Retinal pigment epithelial cell (primary cell): ENCODE measurements around the gene HNRNPH2.

ENCODE experiments used
- DNase-seq: peaks from one replicate; pipeline ENCODE4 v3.0.0-alpha.2; 2010; ENCODE audit warnings: low read depth
- H3K4me3 ChIP-seq: 2 replicates; pipeline ENCODE4 v1.5.1; 2011; ENCODE audit warnings: mild to moderate bottlenecking, low read length, control low read depth, moderate library complexity
- TF ChIP-seq, protein P1 (sequence below): conservative IDR thresholded peaks from 2 replicates; pipeline ENCODE4 v1.5.1; 2011; ENCODE audit warnings: low read depth, low read length, control low read depth, inconsistent platforms

HNRNPH2 gene

DNA sequence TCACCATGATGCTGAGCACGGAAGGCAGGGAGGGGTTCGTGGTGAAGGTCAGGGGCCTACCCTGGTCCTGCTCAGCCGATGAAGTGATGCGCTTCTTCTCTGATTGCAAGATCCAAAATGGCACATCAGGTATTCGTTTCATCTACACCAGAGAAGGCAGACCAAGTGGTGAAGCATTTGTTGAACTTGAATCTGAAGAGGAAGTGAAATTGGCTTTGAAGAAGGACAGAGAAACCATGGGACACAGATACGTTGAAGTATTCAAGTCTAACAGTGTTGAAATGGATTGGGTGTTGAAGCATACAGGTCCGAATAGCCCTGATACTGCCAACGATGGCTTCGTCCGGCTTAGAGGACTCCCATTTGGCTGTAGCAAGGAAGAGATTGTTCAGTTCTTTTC, 4.0 kb downstream of the HNRNPH2 start:
- no peak for DNase-seq
- no peak overlapping the region for H3K4me3 ChIP-seq
- TF ChIP-seq, protein P1, sequence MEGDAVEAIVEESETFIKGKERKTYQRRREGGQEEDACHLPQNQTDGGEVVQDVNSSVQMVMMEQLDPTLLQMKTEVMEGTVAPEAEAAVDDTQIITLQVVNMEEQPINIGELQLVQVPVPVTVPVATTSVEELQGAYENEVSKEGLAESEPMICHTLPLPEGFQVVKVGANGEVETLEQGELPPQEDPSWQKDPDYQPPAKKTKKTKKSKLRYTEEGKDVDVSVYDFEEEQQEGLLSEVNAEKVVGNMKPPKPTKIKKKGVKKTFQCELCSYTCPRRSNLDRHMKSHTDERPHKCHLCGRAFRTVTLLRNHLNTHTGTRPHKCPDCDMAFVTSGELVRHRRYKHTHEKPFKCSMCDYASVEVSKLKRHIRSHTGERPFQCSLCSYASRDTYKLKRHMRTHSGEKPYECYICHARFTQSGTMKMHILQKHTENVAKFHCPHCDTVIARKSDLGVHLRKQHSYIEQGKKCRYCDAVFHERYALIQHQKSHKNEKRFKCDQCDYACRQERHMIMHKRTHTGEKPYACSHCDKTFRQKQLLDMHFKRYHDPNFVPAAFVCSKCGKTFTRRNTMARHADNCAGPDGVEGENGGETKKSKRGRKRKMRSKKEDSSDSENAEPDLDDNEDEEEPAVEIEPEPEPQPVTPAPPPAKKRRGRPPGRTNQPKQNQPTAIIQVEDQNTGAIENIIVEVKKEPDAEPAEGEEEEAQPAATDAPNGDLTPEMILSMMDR, result no peak

DNA sequence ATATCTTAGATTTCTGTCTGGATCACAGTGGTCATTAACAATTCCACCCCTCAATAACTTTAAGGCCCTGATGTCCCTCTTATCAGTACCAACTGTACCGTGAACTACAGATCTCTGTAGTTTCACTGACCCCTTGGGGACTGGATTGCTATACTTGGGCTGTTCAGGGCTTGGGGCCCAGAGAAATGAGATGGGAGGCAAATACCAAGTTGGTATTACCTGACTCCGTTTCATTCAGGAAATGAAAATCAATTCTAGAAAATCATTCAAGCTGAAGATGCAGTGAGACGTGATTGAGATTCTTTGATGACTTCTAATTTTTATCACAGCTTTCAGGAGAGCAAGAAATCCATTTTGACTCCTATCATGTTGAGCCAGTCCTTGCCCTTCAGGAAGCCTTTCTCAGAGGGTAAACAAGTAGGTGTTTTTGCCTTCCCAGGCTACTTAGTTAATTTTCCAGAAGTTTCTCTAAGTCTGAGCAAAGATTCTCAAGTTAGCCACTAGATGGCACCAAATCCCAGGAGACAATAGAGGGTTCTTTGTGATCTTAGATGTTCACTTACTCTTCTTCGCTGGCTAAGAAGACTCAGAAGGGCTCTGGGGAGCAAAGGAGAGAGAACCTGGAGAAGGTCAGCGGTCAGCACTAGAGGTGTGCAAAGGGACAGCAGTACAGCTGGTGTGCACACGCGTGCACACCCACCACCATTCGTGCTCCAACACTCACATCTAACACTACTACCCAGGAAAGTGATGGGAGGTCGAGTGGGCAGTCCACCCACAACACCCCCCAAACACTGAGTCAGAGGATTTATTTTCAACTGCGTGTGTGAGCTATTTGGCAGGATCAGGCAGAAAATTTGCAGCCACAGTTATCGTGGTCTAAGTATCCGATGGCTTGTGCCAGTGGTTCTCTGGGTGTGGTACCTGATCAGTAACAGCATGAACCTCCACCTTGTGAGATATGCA, 7.4 kb downstream of the HNRNPH2 start:
- DNase-seq, result no peak

DNA sequence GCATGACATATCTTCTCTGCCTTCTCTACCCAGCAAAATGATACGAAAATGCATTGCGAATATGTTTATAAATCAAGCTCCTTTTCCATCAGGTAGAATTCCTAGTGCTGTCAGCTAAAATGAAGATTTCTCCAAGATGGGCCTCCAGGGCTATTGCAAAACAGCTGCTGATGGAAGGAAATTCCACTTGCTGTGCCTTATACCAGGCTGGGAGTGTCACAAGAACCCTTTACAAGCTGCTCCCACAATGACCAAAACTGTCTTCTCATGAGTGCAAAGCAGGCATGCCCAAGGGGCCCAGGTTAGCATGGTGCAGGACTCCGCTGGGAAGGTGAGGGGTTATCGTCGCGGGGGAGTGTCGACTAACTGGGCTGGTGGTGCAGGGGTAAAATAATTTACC, 8.7 kb downstream of the HNRNPH2 start:
- TF ChIP-seq, protein P1, result no peak
- H3K4me3 ChIP-seq, result no peak overlapping the region
- no peak for DNase-seq

More for the DNA sequence above, 7.4 kb downstream of the HNRNPH2 start:
- TF ChIP-seq, protein P1, result peak; percentile 75
- no peak overlapping the region for H3K4me3 ChIP-seq

DNA sequence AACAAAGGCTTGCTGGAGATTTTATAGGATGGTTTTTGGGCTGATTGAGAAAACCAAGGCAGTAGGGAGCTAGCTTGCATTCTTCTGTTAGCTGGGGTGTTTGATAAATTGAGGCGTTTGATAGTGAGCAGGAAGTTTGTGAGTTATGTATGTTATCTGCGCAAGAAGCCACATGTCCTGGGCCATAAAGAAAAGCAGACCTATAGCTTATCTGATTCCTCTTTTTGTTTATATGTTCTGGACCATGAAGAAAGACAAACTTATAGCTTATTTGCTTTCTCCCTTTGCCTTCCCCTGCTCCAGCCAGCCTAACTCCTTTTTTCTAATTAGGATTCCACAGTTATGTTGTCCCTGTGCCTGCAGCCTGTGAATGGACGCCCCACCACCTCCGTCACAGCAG, 9.2 kb downstream of the HNRNPH2 start:
- DNase-seq, result no peak
- TF ChIP-seq, protein P1, result no peak
- H3K4me3 ChIP-seq, result no peak overlapping the region

DNA sequence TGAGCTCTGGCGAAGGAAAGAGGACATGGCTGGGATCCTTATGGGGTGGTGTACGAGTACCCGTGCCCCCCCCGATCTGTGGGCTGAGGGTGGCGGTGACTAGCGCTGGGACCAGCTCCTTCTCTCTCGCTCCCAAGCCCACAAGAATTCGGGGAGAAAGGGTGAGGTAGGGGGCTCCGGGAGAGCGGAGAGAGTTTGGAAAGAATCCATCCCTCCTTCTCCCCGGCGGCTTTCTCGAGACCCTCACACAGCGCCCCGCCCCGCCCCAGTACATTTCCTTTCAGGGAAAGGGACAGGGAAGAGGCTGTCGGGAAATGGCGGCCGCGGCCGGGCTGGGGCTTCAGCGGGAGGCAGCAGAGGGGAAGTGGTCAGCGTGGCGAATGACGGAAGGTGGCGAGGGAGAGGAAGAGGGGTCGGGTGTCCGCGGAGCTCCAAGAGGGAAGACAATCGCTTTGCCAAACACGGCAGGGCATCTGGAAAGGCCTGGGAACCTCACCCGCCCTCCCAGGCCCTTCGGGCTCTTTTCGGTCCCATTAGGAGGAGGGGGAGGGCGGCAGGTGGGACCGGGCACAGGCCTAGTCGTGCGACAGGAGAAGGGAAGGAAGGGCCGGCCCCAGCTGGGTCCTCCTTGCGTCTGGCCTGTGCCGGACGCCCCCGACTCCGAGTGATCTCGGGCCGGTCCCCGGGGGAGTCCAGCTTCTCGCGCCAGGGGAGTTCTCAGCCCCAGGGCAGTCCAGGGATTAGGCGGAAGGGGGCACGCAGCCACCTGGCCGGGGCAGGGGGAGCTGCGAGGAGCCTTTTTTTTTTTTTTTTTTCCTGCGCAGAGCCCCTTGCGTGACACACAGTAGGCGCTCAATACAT, 10.2 kb downstream of the HNRNPH2 start:
- no peak for DNase-seq

DNA sequence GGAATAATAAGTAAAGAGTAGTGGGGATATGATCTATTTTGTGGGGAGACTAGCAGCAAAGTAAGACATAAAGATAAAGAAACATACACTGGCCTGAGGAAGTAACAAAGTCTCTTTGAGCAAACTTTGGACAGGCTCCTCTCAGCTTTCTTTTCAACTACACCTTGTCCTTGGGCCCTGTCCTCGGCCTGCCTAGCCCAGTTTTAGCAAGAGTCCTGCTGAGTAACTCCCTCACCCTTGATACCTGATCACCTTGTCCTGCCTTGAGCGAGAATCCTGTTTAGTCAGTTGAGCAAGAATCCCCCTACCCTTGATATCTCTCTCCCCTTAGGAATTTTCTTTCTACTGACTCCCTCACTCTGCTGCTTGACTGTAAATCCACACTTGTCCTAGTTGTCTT, 11.5 kb downstream of the HNRNPH2 start:
- H3K4me3 ChIP-seq, result no peak overlapping the region
- DNase-seq, result no peak
- TF ChIP-seq, protein P1, result no peak

More for the DNA sequence above, 10.2 kb downstream of the HNRNPH2 start:
- TF ChIP-seq, protein P1, result no peak
- peak overlapping the region; percentile 59 for H3K4me3 ChIP-seq
